Keratinocyte (primary cell): ENCODE measurements around the gene TFR2. TPM values are rescaled to one million over a fixed set of nuclear protein-coding genes. Genes with fewer than 3 reads are reported as not detected.

ENCODE experiments used
- DNase-seq: peaks from one replicate; pipeline ENCODE4 v3.0.0-alpha.2; 2011; ENCODE audit warnings: low read depth, missing footprints, low spot score
- FAIRE-seq: peaks from 2 replicates; lab custom pipeline; 2011; peaks lifted over from hg19 to GRCh38; lab: Jason Lieb, UNC
- H2AFZ ChIP-seq: 2 replicates; pipeline ENCODE4 v1.6.0; 2012; ENCODE audit warnings: low read length, control low read depth, inconsistent platforms; ENCODE audit not compliant: control insufficient read depth
- H3K27ac ChIP-seq: 2 replicates; pipeline ENCODE4 v1.5.1; 2011; ENCODE audit warnings: low read length; ENCODE audit not compliant: control insufficient read depth, insufficient read depth
- H3K27me3 ChIP-seq: 3 replicates; pipeline ENCODE4 v1.6.0; 2011; ENCODE audit warnings: low read length; ENCODE audit not compliant: control insufficient read depth, insufficient read depth; ENCODE audit errors: extremely low read depth
- H3K36me3 ChIP-seq, 2 experiments: 2 replicates in 1 of 2; 3 replicates in 1 of 2; pipeline ENCODE4 v1.5.1; 2011; ENCODE audit warnings: low read length in 2 of 2, mild to moderate bottlenecking in 1 of 2; ENCODE audit not compliant: control insufficient read depth in 2 of 2, insufficient read depth in 2 of 2; ENCODE audit errors: extremely low read depth in 1 of 2
- H3K4me1 ChIP-seq: 3 replicates; pipeline ENCODE4 v1.5.1; 2011; ENCODE audit warnings: low read length; ENCODE audit not compliant: control insufficient read depth, insufficient read depth; ENCODE audit errors: extremely low read depth
- H3K4me2 ChIP-seq: 3 replicates; pipeline ENCODE4 v1.6.0; 2011; ENCODE audit warnings: low read depth, low read length; ENCODE audit not compliant: control insufficient read depth, insufficient read depth; ENCODE audit errors: extremely low read depth
- H3K4me3 ChIP-seq, 3 experiments: fragments of 200-600 bp in 1 of 3; sonication (generic) in 1 of 3; 2 replicates in 2 of 3; 3 replicates in 1 of 3; pipeline ENCODE4 v1.5.1; 2011 to 2016; ENCODE audit warnings: low read length in 3 of 3, mild to moderate bottlenecking in 3 of 3, control low read depth in 2 of 3, inconsistent platforms in 1 of 3, low read depth in 1 of 3, mixed read lengths in 1 of 3, mixed run types in 1 of 3, moderate library complexity in 1 of 3; ENCODE audit not compliant: control insufficient read depth in 2 of 3, insufficient read depth in 2 of 3; ENCODE audit errors: extremely low read depth in 1 of 3
- H3K79me2 ChIP-seq: 2 replicates; pipeline ENCODE4 v1.6.0; 2012; ENCODE audit warnings: low read length; ENCODE audit not compliant: control insufficient read depth, insufficient read depth
- H3K9ac ChIP-seq: 3 replicates; pipeline ENCODE4 v1.6.0; 2011; ENCODE audit warnings: low read length; ENCODE audit not compliant: control insufficient read depth, insufficient read depth; ENCODE audit errors: extremely low read depth
- H3K9me1 ChIP-seq: 3 replicates; pipeline ENCODE4 v1.6.0; 2011; ENCODE audit warnings: low read length; ENCODE audit not compliant: control insufficient read depth, insufficient read depth; ENCODE audit errors: extremely low read depth
- H3K9me3 ChIP-seq: 2 replicates; pipeline ENCODE4 v1.5.1; 2012; ENCODE audit warnings: low read depth, low read length; ENCODE audit not compliant: control insufficient read depth
- H4K20me1 ChIP-seq: 3 replicates; pipeline ENCODE4 v1.6.0; 2011; ENCODE audit warnings: low read length; ENCODE audit not compliant: control insufficient read depth, insufficient read depth; ENCODE audit errors: extremely low read depth
- CTCF ChIP-seq, 3 experiments: IDR thresholded peaks in 1 of 3; conservative IDR thresholded peaks in 1 of 3; optimal IDR thresholded peaks in 1 of 3; 2 replicates in 2 of 3; 3 replicates in 1 of 3; pipeline versions ENCODE3 to v1.5.1; 2011; ENCODE audit warnings: low read length in 3 of 3, mild to moderate bottlenecking in 3 of 3, moderate library complexity in 2 of 3, control low read depth in 1 of 3, inconsistent platforms in 1 of 3; ENCODE audit not compliant: insufficient read depth in 2 of 3; ENCODE audit errors: extremely low read depth in 1 of 3
- EZH2 ChIP-seq: IDR thresholded peaks from one replicate; pipeline ENCODE4 v1.6.1; 2012; ENCODE audit warnings: inconsistent platforms, mild to moderate bottlenecking, low read length, moderate library complexity
- dilution Hi-C: fragments of 300-500 bp; cut with MboI; formaldehyde crosslinking; loops from one replicate; pipeline ENCODE4 v1.7.0; 2020; ENCODE audit warnings: low sequenced_read_pairs; ENCODE audit not compliant: extremely low pct_ligation_motif_present
- polyA plus RNA-seq, 5 experiments: library from polyadenylated mRNA; depleted of rRNA in 3 of 5; stranded (reverse) in 3 of 5; stranded (forward) in 1 of 5; unstranded in 1 of 5; fragments of >200 nt; gene quantifications; 1 replicate in 1 of 5; 2 replicates in 3 of 5; 3 replicates in 1 of 5; pipeline versions ENCODE4 v1.2.1 to v1.2.3, GENCODE V29; 2011 to 2012; ENCODE audit warnings: missing spikeins in 2 of 5, low read depth in 1 of 5, low replicate concordance in 1 of 5

TFR2 gene
- polyA plus RNA-seq, 1 donor (not counting 4 experiments of a cell fraction or from before 2014, with no cell fraction given): 0.12 TPM

GRCh38 chr7:100584683-100585510 is 56.5 kb downstream of the TFR2 start:
- Histone ChIP-seq H3K4me1 (peaks cover 32% of the 10 kb centered on the region), H3K27ac (peak overlapping the region; percentile 88)
- dilution Hi-C loops: no loop called here

GRCh38 chr7:100584054-100584682 is 57.2 kb downstream of the TFR2 start:
- FAIRE-seq (no peak), DNase-seq (no peak)
- dilution Hi-C loops: no loop called here
- peaks cover 32% of the 10 kb centered on the region for H3K4me1 ChIP-seq
- peak overlapping the region; percentile 88 to 96 (median 90) for H3K4me3 ChIP-seq
- H3K9me1 ChIP-seq: no peaks in the 10 kb centered on the region
- H3K36me3 ChIP-seq: peaks cover 14 to 23% of the 10 kb centered on the region in 2 experiments
- H3K4me2 ChIP-seq: peak overlapping the region; percentile 85
- peaks cover 8% of the 10 kb centered on the region for H4K20me1 ChIP-seq
- peak overlapping the region; percentile 88 for H3K27ac ChIP-seq
- peaks cover 13% of the 10 kb centered on the region for H3K79me2 ChIP-seq
- no peaks in the 10 kb centered on the region for H3K9me3 ChIP-seq
- no peak overlapping the region for H2AFZ ChIP-seq
- no peaks in the 10 kb centered on the region for H3K27me3 ChIP-seq
- no peak for TF ChIP-seq EZH2
- no peak for TF ChIP-seq CTCF (optimal IDR thresholded peaks at IDR 0.05 in 1 of 3, IDR thresholded peaks at IDR 0.05 in 1 of 3, conservative IDR thresholded peaks at IDR 0.05 in 1 of 3; ENCODE audit: extremely low read depth in 1 of 3, insufficient read depth in 2 of 3, low read length in 3 of 3)
- peak overlapping the region; percentile 90 for H3K9ac ChIP-seq

More at GRCh38 chr7:100584683-100585510, 56.5 kb downstream of the TFR2 start:
- DNase-seq (peak; percentile 36), FAIRE-seq (no peak)
- H3K4me2 ChIP-seq: peak overlapping the region; percentile 85
- H4K20me1 ChIP-seq: peaks cover 8% of the 10 kb centered on the region
- H3K9me3 ChIP-seq: no peaks in the 10 kb centered on the region
- H3K36me3 ChIP-seq: peaks cover 9 to 23% of the 10 kb centered on the region in 2 experiments
- peaks cover 4% of the 10 kb centered on the region for H3K27me3 ChIP-seq
- H3K79me2 ChIP-seq: peaks cover 13% of the 10 kb centered on the region
- H3K9me1 ChIP-seq: no peaks in the 10 kb centered on the region
- TF ChIP-seq EZH2 (no peak), CTCF (optimal IDR thresholded peaks at IDR 0.05 in 1 of 3, IDR thresholded peaks at IDR 0.05 in 1 of 3, conservative IDR thresholded peaks at IDR 0.05 in 1 of 3; ENCODE audit: extremely low read depth in 1 of 3, insufficient read depth in 2 of 3, low read length in 3 of 3) (no peak)
- peak overlapping the region; percentile 90 for H3K9ac ChIP-seq
- H3K4me3 ChIP-seq: peak overlapping the region; percentile 88 to 96 (median 90)
- peak overlapping the region; percentile 66 for H2AFZ ChIP-seq
